Subcutaneous abdominal adipose tissue (tissue), 5 donors: ENCODE data around the gene MRAS.

Source experiments
- H3K27ac ChIP-seq: one replicate; pipeline ENCODE4 v1.7.0; 2013; ENCODE audit warnings: low read depth, mild to moderate bottlenecking, inconsistent platforms, low read length, moderate library complexity
- H3K27me3 ChIP-seq, 5 donors: one replicate each; pipeline ENCODE4 v1.7.0; 2013; ENCODE audit warnings: low read length in 5 of 5, inconsistent platforms in 1 of 5; ENCODE audit not compliant: control insufficient read depth in 5 of 5, insufficient read depth in 4 of 5
- H3K36me3 ChIP-seq, 5 donors: one replicate each; pipeline ENCODE4 v1.7.0; 2013; ENCODE audit warnings: low read length in 5 of 5; ENCODE audit not compliant: control insufficient read depth in 5 of 5, insufficient read depth in 5 of 5
- H3K4me1 ChIP-seq, 5 donors: one replicate each; pipeline ENCODE4 v1.7.0; 2013; ENCODE audit warnings: low read length in 5 of 5, mild to moderate bottlenecking in 3 of 5, moderate library complexity in 1 of 5; ENCODE audit not compliant: control insufficient read depth in 5 of 5, insufficient read depth in 5 of 5
- H3K4me3 ChIP-seq, 5 donors: one replicate each; pipeline ENCODE4 v1.7.0; 2013; ENCODE audit warnings: low read length in 5 of 5, low read depth in 1 of 5
- H3K9ac ChIP-seq, 5 donors: one replicate each; pipeline ENCODE4 v1.7.0; 2013; ENCODE audit warnings: low read length in 5 of 5, mild to moderate bottlenecking in 4 of 5, moderate library complexity in 3 of 5
- H3K9me3 ChIP-seq, 5 donors: one replicate each; pipeline ENCODE4 v1.7.0; 2013; ENCODE audit warnings: low read length in 5 of 5; ENCODE audit not compliant: control insufficient read depth in 5 of 5
- donor health status: healthy.
- donor health status: healthy.
- donor health status: healthy.
- donor health status: healthy.
- donor health status: healthy.

The MRAS gene

DNA sequence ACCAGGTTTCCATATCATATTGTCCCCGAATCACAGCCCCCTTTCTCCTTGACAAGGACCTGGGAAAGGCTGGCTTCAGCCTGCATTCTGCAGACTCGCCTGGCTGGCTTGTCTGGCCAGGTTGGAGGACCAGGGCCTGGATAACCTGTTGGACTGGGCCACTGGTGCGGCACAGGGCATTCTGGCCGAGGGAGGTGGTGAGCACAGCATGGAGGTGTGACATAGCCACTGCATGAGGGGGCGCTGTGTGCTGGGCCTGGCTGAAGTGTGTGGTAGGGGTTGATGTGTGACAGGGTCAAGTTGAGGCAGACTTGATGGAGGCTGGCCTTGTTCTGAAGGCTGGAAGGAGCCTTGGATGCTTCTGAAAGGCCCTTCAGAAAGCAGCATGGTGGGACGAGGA lies 88.9 kb downstream of the MRAS start:
- H3K27me3 ChIP-seq, result peaks cover 13 to 52% (median 26%) of the 10 kb centered on the region in 5 donors
- no peak overlapping the region for H3K9ac ChIP-seq

GRCh38 chr3:138438896-138439295 lies 90.5 kb downstream of the MRAS start:
- Histone ChIP-seq H3K9me3 (no peaks in the 10 kb centered on the region), H3K4me1 (peaks cover 0 to 19% (median 18%) of the 10 kb centered on the region in 5 donors), H3K4me3 (no peak overlapping the region), H3K27ac (no peak overlapping the region), H3K36me3 (no peaks in the 10 kb centered on the region), H3K27me3 (peaks cover 5 to 39% (median 18%) of the 10 kb centered on the region in 5 donors), H3K9ac (no peak overlapping the region)

More for the DNA sequence above, 88.9 kb downstream of the MRAS start:
- Histone ChIP-seq H3K9me3 (no peaks in the 10 kb centered on the region), H3K4me1 (peaks cover 0 to 22% (median 21%) of the 10 kb centered on the region in 5 donors), H3K4me3 (no peak overlapping the region), H3K27ac (no peak overlapping the region), H3K36me3 (no peaks in the 10 kb centered on the region)

GRCh38 chr3:138439646-138440045 lies 91.3 kb downstream of the MRAS start:
- H3K4me1 ChIP-seq, result peaks cover 0 to 11% (median 10%) of the 10 kb centered on the region in 5 donors
- H3K4me3 ChIP-seq, result no peak overlapping the region
- peaks cover 5 to 33% (median 17%) of the 10 kb centered on the region in 5 donors for H3K27me3 ChIP-seq
- H3K9ac ChIP-seq, result no peak overlapping the region
- H3K27ac ChIP-seq, result no peak overlapping the region
- H3K36me3 ChIP-seq, result no peaks in the 10 kb centered on the region
- no peaks in the 10 kb centered on the region for H3K9me3 ChIP-seq

- H3K9ac ChIP-seq, result no peak overlapping the region
- H3K27me3 ChIP-seq, result peaks cover 5 to 28% (median 13%) of the 10 kb centered on the region in 5 donors
- no peak overlapping the region for H3K27ac ChIP-seq
Measured at GRCh38 chr3:138440121-138440521, 91.7 kb downstream of the MRAS start.

GRCh38 chr3:138440596-138440995 lies 92.2 kb downstream of the MRAS start:
- peaks cover 0 to 2% (median under 1%) of the 10 kb centered on the region in 5 donors for H3K4me1 ChIP-seq
- no peaks in the 10 kb centered on the region for H3K36me3 ChIP-seq
- H3K27ac ChIP-seq, result no peak overlapping the region
- H3K27me3 ChIP-seq, result peaks cover 5 to 24% (median 10%) of the 10 kb centered on the region in 5 donors
- H3K4me3 ChIP-seq, result no peak overlapping the region
- no peak overlapping the region for H3K9ac ChIP-seq
- no peaks in the 10 kb centered on the region for H3K9me3 ChIP-seq

More at GRCh38 chr3:138440121-138440521, 91.7 kb downstream of the MRAS start:
- peaks cover 0 to 6% (median 5%) of the 10 kb centered on the region in 5 donors for H3K4me1 ChIP-seq
- no peaks in the 10 kb centered on the region for H3K36me3 ChIP-seq
- H3K9me3 ChIP-seq, result no peaks in the 10 kb centered on the region
- H3K4me3 ChIP-seq, result no peak overlapping the region

DNA sequence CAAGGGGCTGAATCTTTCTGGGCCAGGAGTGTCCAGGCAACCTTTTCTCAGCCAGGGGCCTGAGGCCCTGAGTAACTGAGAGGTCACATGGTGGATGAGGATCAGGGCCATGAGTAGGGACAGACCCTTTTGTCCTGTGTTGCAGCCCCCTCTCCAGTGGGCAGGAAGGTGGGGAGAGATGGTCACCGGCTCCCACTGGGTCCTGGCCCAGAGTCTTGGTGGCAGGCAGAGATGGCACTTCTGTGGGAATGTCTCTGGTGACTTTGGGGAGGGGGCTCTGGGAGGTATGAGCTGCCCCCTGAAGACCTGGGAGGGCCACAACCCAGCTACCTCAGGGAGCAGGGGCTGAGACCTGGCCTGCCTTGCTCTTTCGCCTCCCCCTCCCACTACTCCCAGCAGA lies 92.9 kb downstream of the MRAS start:
- Histone ChIP-seq H3K4me3 (no peak overlapping the region), H3K9me3 (no peaks in the 10 kb centered on the region), H3K4me1 (no peaks in the 10 kb centered on the region), H3K9ac (no peak overlapping the region), H3K27ac (no peak overlapping the region), H3K27me3 (peaks cover 3 to 17% (median 9%) of the 10 kb centered on the region in 5 donors), H3K36me3 (no peaks in the 10 kb centered on the region)

DNA sequence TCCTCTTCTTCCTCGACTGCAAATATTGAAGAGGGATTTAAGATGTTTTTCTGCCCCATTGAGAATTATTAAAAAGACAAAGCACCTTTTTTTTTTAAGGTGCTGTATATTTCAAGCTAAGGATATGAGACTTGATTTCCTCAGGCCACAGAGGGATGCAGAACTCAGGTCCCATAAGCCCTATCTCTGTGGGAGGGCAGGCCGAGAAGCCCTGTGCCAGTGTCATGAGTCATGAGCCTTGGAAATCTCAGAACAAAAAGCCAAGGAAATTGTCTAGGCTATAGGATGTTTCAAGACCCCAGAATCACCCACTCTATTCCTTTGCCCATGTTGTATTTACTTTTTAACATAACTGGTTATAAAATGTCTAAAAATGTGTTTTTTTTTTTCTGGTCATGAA lies 93.4 kb downstream of the MRAS start:
- no peak overlapping the region for H3K4me3 ChIP-seq

GRCh38 chr3:138442433-138442832 lies 94.1 kb downstream of the MRAS start:
- H3K27ac ChIP-seq, result no peak overlapping the region
- H3K4me3 ChIP-seq, result no peak overlapping the region
- no peaks in the 10 kb centered on the region for H3K36me3 ChIP-seq
- H3K27me3 ChIP-seq, result peaks cover 0 to 10% (median 4%) of the 10 kb centered on the region in 5 donors
- no peaks in the 10 kb centered on the region for H3K9me3 ChIP-seq
- H3K9ac ChIP-seq, result no peak overlapping the region
- H3K4me1 ChIP-seq, result no peaks in the 10 kb centered on the region

More for the DNA sequence above, 93.4 kb downstream of the MRAS start:
- Histone ChIP-seq H3K27me3 (peaks cover 3 to 12% (median 6%) of the 10 kb centered on the region in 5 donors), H3K9ac (no peak overlapping the region), H3K36me3 (no peaks in the 10 kb centered on the region), H3K4me1 (no peaks in the 10 kb centered on the region), H3K9me3 (no peaks in the 10 kb centered on the region), H3K27ac (no peak overlapping the region)

- Histone ChIP-seq H3K9ac (no peak overlapping the region), H3K36me3 (no peaks in the 10 kb centered on the region), H3K27me3 (peaks cover 0 to 7% (median 3%) of the 10 kb centered on the region in 5 donors), H3K4me3 (no peak overlapping the region), H3K27ac (no peak overlapping the region), H3K9me3 (no peaks in the 10 kb centered on the region), H3K4me1 (no peaks in the 10 kb centered on the region)
Measured at GRCh38 chr3:138443091-138443490, 94.7 kb downstream of the MRAS start.

GRCh38 chr3:138443521-138444503 lies 95.4 kb downstream of the MRAS start:
- Histone ChIP-seq H3K27ac (no peak overlapping the region), H3K4me3 (no peak overlapping the region), H3K4me1 (no peaks in the 10 kb centered on the region), H3K27me3 (peaks cover 0 to 4% (median 3%) of the 10 kb centered on the region in 5 donors), H3K36me3 (no peaks in the 10 kb centered on the region), H3K9me3 (no peaks in the 10 kb centered on the region), H3K9ac (no peak overlapping the region)
